HG02840 (cell line): Measurements from ENCODE around the gene NLRX1.
"Not testable (repeated sequence)": the region's sequence is repeated elsewhere in the genome, so short reads cannot be mapped to it uniquely, and the experiment has no call there.

Experiments
- ATAC-seq: cut with Tn5 transposase; IDR thresholded peaks from one replicate; pipeline ENCODE4 v1.9.1; 2021; ENCODE audit warnings: mild to moderate bottlenecking, moderate library complexity, moderate number of reproducible peaks; ENCODE audit not compliant: unreplicated experiment, low FRiP score

Gene NLRX1

GRCh38 chr11:119180729-119181676 lies 12.5 kb downstream of the NLRX1 start:
- no peak for ATAC-seq

GRCh38 chr11:119181677-119182412 lies 13.3 kb downstream of the NLRX1 start:
- no peak for ATAC-seq

GRCh38 chr11:119184399-119184798 lies 15.9 kb downstream of the NLRX1 start:
- not testable (repeated sequence) for ATAC-seq

- ATAC-seq: no peak
These were observed 17.6 kb downstream of the NLRX1 start for GRCh38 chr11:119185981-119186634.

- ATAC-seq: no peak
These were observed 18.8 kb downstream of the NLRX1 start for GRCh38 chr11:119187123-119187892.

- ATAC-seq: no peak
These were observed 19.5 kb downstream of the NLRX1 start for GRCh38 chr11:119188067-119188466.

- ATAC-seq: no peak
These were observed 20.4 kb downstream of the NLRX1 start for GRCh38 chr11:119188887-119189286.

- no peak for ATAC-seq
These were observed 20.9 kb downstream of the NLRX1 start for GRCh38 chr11:119189393-119189792.

- ATAC-seq: no peak
These were observed 22.0 kb downstream of the NLRX1 start for GRCh38 chr11:119190531-119190930.

- not testable (repeated sequence) for ATAC-seq
These were observed 22.7 kb downstream of the NLRX1 start for GRCh38 chr11:119191265-119191664.

GRCh38 chr11:119192111-119192510 lies 23.6 kb downstream of the NLRX1 start:
- no peak for ATAC-seq

- ATAC-seq: no peak
These were observed 24.5 kb downstream of the NLRX1 start for GRCh38 chr11:119193001-119193400.

- ATAC-seq: no peak
These were observed 25.1 kb downstream of the NLRX1 start for GRCh38 chr11:119193626-119194025.

GRCh38 chr11:119194811-119195440 lies 26.4 kb downstream of the NLRX1 start:
- ATAC-seq: no peak

- ATAC-seq: no peak
These were observed 27.2 kb downstream of the NLRX1 start for GRCh38 chr11:119195680-119196079.

GRCh38 chr11:119196833-119197483 lies 28.4 kb downstream of the NLRX1 start:
- ATAC-seq: no peak

- no peak for ATAC-seq
These were observed 30.4 kb downstream of the NLRX1 start for GRCh38 chr11:119198925-119199324.

GRCh38 chr11:119201236-119201635 lies 32.7 kb downstream of the NLRX1 start:
- not testable (repeated sequence) for ATAC-seq

- no peak for ATAC-seq
These were observed 34.0 kb downstream of the NLRX1 start for GRCh38 chr11:119202554-119202953.
